Left lung (tissue), 10 donors: Measurements from ENCODE around the gene ZNF423. TPM values are rescaled to one million over a fixed set of nuclear protein-coding genes. Genes with fewer than 3 reads are reported as not detected.

ENCODE experiments used
- ATAC-seq: fragments of 200-7000 bp; cut with Tn5 transposase; one replicate; pipeline ENCODE4 v1.9.1; 2020; ENCODE audit warnings: moderate library complexity
- DNase-seq, 4 donors: peaks; one replicate each; pipeline ENCODE4 v3.0.0-alpha.2; 2013 to 2020
- H3K27ac ChIP-seq, 2 donors: fragments of 200-600 bp; sonication (generic) in 1 of 2; one replicate each; pipeline versions ENCODE4 v1.5.0 to v1.8.0; 2020 to 2021
- H3K27me3 ChIP-seq, 2 donors: fragments of 200-600 bp; sonication (generic) in 1 of 2; one replicate each; pipeline versions ENCODE4 v1.5.0 to v1.8.0; 2020 to 2021
- H3K36me3 ChIP-seq, 2 donors: fragments of 200-600 bp; sonication (generic) in 1 of 2; one replicate each; pipeline versions ENCODE4 v1.5.0 to v1.8.0; 2020 to 2021
- H3K4me1 ChIP-seq, 2 donors: fragments of 200-600 bp; one replicate each; pipeline ENCODE4 v1.8.0; 2021
- H3K4me3 ChIP-seq, 2 donors: fragments of 200-600 bp; sonication (generic) in 1 of 2; one replicate each; pipeline versions ENCODE4 v1.5.0 to v1.8.0; 2020 to 2021; ENCODE audit warnings: mild to moderate bottlenecking in 1 of 2
- H3K9me3 ChIP-seq, 2 donors: fragments of 200-600 bp; sonication (generic) in 1 of 2; one replicate each; pipeline versions ENCODE4 v1.5.0 to v1.8.0; 2020 to 2021
- intact Hi-C, 2 donors: fragments of 100-400 bp; cut with DNase I; formaldehyde crosslinking; loops; one replicate each; pipeline versions ENCODE4 v1.11.2 to v1.14.2; 2022
- polyA plus RNA-seq, 6 donors: library from polyadenylated mRNA; unstranded; fragments of 120-200 nt; gene quantifications; one replicate each; pipeline ENCODE4 v1.2.1, GENCODE V29; 2013; ENCODE audit not compliant: insufficient read length in 6 of 6
- total RNA-seq, 2 donors: library from RNA; stranded (reverse); fragmentation: NEBNext Ultra II Directional; extraction: Animal tissue kit (Norgen Biotek cat#: 25700); gene quantifications; one replicate each; pipeline ENCODE4 v1.2.1, GENCODE V29; 2021
- TF ChIP-seq, protein P1 (sequence below), 2 donors: fragments of 200-600 bp; sonication (generic) in 1 of 2; IDR thresholded peaks; one replicate each; pipeline versions ENCODE4 v1.5.0 to v1.8.0; 2021; ENCODE audit warnings: antibody characterized with exemption in 2 of 2
- donor health status: DM: no; HTN: yes; CAD: no.
- donor health status: DM: no; HTN: no; CAD: no.

Gene ZNF423
- total and polyA plus RNA-seq, 8 donors, result 7.8 to 30.5 (median 26.6) TPM

DNA sequence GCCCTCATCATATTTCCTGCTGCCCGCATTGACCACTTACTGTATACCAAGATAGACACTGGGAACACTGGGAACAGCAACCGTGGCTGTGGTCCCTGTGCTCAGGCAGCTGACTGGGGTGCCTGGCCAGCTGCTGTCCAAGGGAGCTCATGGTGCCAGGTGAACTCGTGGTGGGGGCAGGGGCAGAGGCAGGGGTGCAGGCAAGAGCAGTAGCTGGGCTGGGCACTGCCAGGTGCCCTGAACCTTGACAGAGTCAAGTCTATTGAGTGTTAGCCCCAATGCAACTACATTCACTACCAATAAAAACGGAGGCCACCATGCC is 279.8 kb downstream of the ZNF423 start:
- DNase-seq (no peak), ATAC-seq (no peak)
- TF ChIP-seq, protein P1, sequence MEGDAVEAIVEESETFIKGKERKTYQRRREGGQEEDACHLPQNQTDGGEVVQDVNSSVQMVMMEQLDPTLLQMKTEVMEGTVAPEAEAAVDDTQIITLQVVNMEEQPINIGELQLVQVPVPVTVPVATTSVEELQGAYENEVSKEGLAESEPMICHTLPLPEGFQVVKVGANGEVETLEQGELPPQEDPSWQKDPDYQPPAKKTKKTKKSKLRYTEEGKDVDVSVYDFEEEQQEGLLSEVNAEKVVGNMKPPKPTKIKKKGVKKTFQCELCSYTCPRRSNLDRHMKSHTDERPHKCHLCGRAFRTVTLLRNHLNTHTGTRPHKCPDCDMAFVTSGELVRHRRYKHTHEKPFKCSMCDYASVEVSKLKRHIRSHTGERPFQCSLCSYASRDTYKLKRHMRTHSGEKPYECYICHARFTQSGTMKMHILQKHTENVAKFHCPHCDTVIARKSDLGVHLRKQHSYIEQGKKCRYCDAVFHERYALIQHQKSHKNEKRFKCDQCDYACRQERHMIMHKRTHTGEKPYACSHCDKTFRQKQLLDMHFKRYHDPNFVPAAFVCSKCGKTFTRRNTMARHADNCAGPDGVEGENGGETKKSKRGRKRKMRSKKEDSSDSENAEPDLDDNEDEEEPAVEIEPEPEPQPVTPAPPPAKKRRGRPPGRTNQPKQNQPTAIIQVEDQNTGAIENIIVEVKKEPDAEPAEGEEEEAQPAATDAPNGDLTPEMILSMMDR (IDR thresholded peaks at IDR 0.05), result no peak
- H3K36me3 ChIP-seq, result no peaks in the 10 kb centered on the region
- H3K9me3 ChIP-seq, result no peaks in the 10 kb centered on the region
- intact Hi-C loops, result no loop called here
- no peak overlapping the region for H3K4me3 ChIP-seq
- H3K27me3 ChIP-seq, result no peaks in the 10 kb centered on the region
- peaks cover 0 to 4% of the 10 kb centered on the region in 2 donors for H3K4me1 ChIP-seq
- no peak overlapping the region for H3K27ac ChIP-seq

DNA sequence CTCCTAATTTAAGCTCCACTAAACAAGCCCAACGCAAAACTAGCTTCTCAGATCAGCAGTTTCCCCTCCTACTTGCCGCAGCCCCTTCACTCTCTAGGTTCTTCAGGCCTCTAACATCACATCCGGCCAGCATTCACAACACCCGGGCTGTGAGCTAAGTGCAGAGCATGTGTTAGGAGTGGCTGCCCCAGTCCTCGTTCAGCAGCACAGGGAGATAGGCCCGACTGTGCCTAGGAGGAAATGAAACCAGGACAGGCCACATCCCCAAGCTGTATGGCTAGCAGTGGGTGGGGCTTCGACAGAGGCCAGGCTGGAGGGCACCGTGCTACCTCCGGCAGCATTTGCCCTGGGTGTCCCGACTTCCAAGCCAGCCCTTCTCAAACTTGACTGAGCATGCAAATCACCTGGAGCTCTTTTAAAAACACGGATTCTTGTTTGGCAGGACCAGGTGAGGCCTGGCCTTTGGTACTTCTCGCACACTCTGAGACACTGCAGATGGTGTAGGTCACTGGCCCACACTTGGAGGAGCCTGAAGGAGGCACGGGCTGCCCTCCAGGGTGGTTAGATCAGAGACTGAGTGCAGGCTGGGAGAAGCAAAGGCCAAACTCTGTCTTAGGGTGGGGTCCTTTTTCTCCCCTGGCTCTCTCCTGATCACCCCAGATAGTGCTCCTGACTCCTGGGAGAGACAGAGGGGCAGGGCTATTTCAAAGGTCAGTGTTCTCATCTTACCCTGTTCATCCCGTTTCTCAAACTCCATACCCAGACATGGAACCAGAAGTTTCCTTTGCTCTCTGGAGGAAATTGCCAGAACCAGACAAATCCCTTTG is 280.4 kb downstream of the ZNF423 start:
- DNase-seq (peak in 1 of 4 donors; percentile 56), ATAC-seq (peak; percentile 90)
- TF ChIP-seq, protein P1 (IDR thresholded peaks at IDR 0.05), result no peak

DNA sequence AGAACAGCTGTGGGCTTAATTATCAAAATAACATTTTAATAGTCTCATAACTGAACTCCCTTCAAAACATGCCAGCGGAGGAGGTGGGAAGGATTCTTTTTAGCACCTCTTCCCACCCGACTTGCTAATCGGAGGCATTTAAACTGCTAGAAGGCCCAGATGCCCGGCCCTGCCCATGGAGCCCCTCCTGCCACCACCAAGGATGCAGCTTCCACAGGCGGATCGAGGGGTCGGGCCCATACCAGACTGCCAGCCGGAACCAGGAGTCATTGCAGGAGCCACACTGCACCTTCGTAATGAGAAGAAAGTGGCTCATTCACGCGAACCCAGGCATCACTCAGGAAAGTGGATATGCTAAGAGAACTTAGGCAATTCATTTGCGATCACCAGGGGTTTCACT is 281.1 kb downstream of the ZNF423 start:
- Histone ChIP-seq H3K4me3 (no peak overlapping the region), H3K4me1 (peaks cover 0 to 4% of the 10 kb centered on the region in 2 donors), H3K9me3 (no peaks in the 10 kb centered on the region), H3K27ac (no peak overlapping the region), H3K27me3 (no peaks in the 10 kb centered on the region), H3K36me3 (no peaks in the 10 kb centered on the region)
- intact Hi-C loops, result no loop called here
- ATAC-seq (no peak), DNase-seq (no peak)
- TF ChIP-seq, protein P1 (IDR thresholded peaks at IDR 0.05), result no peak

More for the DNA sequence above, 280.4 kb downstream of the ZNF423 start:
- Histone ChIP-seq H3K27ac (no peak overlapping the region), H3K4me3 (no peak overlapping the region), H3K36me3 (no peaks in the 10 kb centered on the region), H3K4me1 (peaks cover 0 to 4% of the 10 kb centered on the region in 2 donors), H3K9me3 (no peaks in the 10 kb centered on the region), H3K27me3 (no peaks in the 10 kb centered on the region)
- intact Hi-C loops, result no loop called here

DNA sequence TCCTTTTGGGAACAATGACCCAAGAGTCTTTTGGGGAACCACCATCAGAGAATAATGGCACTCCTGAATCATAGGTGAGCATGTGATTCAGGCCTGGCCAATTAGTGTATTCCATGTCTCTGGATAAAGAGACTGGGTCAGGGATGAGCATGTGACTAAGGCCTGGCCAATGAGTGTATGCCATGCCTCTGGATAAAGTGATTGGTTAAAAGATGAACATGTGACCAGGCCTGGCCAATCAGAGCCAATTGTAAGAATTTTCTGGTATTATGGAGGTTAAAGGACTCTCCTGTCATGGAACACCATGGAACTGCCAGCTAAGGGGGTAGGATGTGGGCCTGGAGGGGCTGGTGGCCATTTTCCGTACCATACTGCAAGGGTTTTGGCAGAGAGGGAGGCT is 288.0 kb downstream of the ZNF423 start:
- no peaks in the 10 kb centered on the region for H3K9me3 ChIP-seq
- TF ChIP-seq, protein P1 (IDR thresholded peaks at IDR 0.05), result no peak
- no peaks in the 10 kb centered on the region for H3K36me3 ChIP-seq
- intact Hi-C loops, result no loop called here
- ATAC-seq, result no peak
- H3K4me1 ChIP-seq, result no peaks in the 10 kb centered on the region
- no peaks in the 10 kb centered on the region for H3K27me3 ChIP-seq
- no peak overlapping the region for H3K4me3 ChIP-seq
- no peak overlapping the region for H3K27ac ChIP-seq
- DNase-seq, result no peak

DNA sequence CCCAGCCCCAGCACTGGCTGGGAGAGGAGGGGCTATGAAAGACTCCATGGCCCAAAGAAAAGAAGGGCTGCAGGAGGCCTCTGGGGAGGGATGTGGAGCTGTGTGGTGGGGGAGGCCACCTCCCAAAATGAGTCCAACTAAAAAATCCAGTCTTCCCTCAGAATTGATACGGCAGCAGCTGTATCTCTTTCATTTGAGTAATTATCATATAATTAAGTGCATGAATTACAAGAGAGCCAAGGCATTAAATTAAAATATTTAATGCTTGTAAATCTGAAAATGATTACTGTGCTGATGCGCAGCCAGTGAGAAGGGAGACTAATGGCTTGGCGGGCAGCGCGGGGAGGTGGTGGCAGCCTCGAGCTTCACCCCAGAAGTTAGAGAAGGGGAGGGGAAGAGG is 289.5 kb downstream of the ZNF423 start:
- intact Hi-C loops, result no loop called here
- Histone ChIP-seq H3K4me3 (no peak overlapping the region), H3K9me3 (no peaks in the 10 kb centered on the region), H3K4me1 (no peaks in the 10 kb centered on the region), H3K36me3 (no peaks in the 10 kb centered on the region), H3K27me3 (no peaks in the 10 kb centered on the region), H3K27ac (no peak overlapping the region)
- ATAC-seq, result no peak
- TF ChIP-seq, protein P1 (IDR thresholded peaks at IDR 0.05), result no peak
- no peak for DNase-seq
